Measurements from ENCODE around the gene GRK2. TPM values are rescaled to one million over a fixed set of nuclear protein-coding genes. Genes with fewer than 3 reads are reported as not detected.

The GRK2 gene
- total and polyA plus RNA-seq, 2 of the 13 experiments (the other 11 are each of a cell fraction or from before 2014, with no cell fraction given), result 31.3 to 42.4 TPM

DNA sequence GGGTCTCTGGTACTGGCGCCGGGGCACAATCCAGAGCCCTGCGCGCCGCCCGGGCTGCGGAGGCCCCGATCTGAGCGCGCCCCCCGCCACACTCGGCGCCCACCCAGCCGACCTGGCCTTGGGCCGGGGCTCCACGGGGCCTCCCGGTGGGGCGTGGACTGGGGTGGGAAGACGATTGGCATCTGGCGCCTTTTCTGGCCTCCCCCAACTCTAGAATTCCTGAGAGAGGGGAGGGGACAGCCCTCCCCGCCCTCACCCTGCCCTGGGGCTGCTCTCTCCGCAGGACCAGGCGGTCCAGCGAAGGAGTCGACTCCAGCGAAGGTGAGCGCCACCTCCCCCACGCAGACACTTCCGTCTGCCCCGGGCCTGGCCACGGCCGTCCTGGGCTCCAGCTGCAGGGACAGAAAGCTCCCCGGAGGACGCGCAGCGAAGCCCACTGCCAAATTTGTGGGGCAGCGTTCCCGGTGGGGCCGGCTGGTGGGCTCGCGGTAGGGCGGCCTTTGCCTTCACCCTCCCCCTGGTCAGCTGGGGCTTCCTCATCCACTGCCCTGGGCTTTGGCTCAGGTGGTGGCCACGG, 37.6 kb downstream of the GRK2 start (continued):
- TF ChIP-seq, protein P1, sequence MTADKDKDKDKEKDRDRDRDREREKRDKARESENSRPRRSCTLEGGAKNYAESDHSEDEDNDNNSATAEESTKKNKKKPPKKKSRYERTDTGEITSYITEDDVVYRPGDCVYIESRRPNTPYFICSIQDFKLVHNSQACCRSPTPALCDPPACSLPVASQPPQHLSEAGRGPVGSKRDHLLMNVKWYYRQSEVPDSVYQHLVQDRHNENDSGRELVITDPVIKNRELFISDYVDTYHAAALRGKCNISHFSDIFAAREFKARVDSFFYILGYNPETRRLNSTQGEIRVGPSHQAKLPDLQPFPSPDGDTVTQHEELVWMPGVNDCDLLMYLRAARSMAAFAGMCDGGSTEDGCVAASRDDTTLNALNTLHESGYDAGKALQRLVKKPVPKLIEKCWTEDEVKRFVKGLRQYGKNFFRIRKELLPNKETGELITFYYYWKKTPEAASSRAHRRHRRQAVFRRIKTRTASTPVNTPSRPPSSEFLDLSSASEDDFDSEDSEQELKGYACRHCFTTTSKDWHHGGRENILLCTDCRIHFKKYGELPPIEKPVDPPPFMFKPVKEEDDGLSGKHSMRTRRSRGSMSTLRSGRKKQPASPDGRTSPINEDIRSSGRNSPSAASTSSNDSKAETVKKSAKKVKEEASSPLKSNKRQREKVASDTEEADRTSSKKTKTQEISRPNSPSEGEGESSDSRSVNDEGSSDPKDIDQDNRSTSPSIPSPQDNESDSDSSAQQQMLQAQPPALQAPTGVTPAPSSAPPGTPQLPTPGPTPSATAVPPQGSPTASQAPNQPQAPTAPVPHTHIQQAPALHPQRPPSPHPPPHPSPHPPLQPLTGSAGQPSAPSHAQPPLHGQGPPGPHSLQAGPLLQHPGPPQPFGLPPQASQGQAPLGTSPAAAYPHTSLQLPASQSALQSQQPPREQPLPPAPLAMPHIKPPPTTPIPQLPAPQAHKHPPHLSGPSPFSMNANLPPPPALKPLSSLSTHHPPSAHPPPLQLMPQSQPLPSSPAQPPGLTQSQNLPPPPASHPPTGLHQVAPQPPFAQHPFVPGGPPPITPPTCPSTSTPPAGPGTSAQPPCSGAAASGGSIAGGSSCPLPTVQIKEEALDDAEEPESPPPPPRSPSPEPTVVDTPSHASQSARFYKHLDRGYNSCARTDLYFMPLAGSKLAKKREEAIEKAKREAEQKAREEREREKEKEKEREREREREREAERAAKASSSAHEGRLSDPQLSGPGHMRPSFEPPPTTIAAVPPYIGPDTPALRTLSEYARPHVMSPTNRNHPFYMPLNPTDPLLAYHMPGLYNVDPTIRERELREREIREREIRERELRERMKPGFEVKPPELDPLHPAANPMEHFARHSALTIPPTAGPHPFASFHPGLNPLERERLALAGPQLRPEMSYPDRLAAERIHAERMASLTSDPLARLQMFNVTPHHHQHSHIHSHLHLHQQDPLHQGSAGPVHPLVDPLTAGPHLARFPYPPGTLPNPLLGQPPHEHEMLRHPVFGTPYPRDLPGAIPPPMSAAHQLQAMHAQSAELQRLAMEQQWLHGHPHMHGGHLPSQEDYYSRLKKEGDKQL (CRISPR knock-in tag; IDR thresholded peaks at IDR 0.05; ENCODE audit: low read depth), result no peak
- TF ChIP-seq, protein P2, sequence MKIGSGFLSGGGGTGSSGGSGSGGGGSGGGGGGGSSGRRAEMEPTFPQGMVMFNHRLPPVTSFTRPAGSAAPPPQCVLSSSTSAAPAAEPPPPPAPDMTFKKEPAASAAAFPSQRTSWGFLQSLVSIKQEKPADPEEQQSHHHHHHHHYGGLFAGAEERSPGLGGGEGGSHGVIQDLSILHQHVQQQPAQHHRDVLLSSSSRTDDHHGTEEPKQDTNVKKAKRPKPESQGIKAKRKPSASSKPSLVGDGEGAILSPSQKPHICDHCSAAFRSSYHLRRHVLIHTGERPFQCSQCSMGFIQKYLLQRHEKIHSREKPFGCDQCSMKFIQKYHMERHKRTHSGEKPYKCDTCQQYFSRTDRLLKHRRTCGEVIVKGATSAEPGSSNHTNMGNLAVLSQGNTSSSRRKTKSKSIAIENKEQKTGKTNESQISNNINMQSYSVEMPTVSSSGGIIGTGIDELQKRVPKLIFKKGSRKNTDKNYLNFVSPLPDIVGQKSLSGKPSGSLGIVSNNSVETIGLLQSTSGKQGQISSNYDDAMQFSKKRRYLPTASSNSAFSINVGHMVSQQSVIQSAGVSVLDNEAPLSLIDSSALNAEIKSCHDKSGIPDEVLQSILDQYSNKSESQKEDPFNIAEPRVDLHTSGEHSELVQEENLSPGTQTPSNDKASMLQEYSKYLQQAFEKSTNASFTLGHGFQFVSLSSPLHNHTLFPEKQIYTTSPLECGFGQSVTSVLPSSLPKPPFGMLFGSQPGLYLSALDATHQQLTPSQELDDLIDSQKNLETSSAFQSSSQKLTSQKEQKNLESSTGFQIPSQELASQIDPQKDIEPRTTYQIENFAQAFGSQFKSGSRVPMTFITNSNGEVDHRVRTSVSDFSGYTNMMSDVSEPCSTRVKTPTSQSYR (CRISPR knock-in tag; IDR thresholded peaks at IDR 0.05; ENCODE audit: borderline replicate concordance), result no peak
- 0 out of 2 replicates have a peak, but pooled peaks have one; percentile 5 for TF ChIP-seq ZNF790 (CRISPR knock-in tag; IDR thresholded peaks at IDR 0.05; ENCODE audit: borderline replicate concordance)
- TF ChIP-seq ATAD3A (CRISPR knock-in tag; IDR thresholded peaks at IDR 0.05), result no peak
- TF ChIP-seq, protein P3, sequence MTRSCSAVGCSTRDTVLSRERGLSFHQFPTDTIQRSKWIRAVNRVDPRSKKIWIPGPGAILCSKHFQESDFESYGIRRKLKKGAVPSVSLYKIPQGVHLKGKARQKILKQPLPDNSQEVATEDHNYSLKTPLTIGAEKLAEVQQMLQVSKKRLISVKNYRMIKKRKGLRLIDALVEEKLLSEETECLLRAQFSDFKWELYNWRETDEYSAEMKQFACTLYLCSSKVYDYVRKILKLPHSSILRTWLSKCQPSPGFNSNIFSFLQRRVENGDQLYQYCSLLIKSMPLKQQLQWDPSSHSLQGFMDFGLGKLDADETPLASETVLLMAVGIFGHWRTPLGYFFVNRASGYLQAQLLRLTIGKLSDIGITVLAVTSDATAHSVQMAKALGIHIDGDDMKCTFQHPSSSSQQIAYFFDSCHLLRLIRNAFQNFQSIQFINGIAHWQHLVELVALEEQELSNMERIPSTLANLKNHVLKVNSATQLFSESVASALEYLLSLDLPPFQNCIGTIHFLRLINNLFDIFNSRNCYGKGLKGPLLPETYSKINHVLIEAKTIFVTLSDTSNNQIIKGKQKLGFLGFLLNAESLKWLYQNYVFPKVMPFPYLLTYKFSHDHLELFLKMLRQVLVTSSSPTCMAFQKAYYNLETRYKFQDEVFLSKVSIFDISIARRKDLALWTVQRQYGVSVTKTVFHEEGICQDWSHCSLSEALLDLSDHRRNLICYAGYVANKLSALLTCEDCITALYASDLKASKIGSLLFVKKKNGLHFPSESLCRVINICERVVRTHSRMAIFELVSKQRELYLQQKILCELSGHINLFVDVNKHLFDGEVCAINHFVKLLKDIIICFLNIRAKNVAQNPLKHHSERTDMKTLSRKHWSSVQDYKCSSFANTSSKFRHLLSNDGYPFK (CRISPR knock-in tag; IDR thresholded peaks at IDR 0.05; ENCODE audit: borderline replicate concordance), result peak; percentile 12; the same call in 1 of the 2 replicates
- TF ChIP-seq ETV6 (CRISPR knock-in tag; conservative IDR thresholded peaks at IDR 0.05), result no peak
- TF ChIP-seq MYNN (CRISPR knock-in tag; IDR thresholded peaks at IDR 0.05; ENCODE audit: low read depth), result no peak
- TF ChIP-seq ZNF546 (CRISPR knock-in tag; conservative IDR thresholded peaks at IDR 0.05), result peak; percentile 100
- 0 out of 2 replicates have a peak, but pooled peaks have one; percentile 12 for TF ChIP-seq ZNF468 (CRISPR knock-in tag; IDR thresholded peaks at IDR 0.05)
- 0 out of 2 replicates have a peak, but pooled peaks have one; percentile 24 for TF ChIP-seq PBX3 (CRISPR knock-in tag; IDR thresholded peaks at IDR 0.05; ENCODE audit: borderline replicate concordance)
- no peak for TF ChIP-seq ZNF816 (CRISPR knock-in tag; IDR thresholded peaks at IDR 0.05; ENCODE audit: borderline replicate concordance)

All from HepG2 (cell line).